Fibroblast of lung (primary cell): Measurements from ENCODE around the gene ANO2. TPM values are rescaled to one million over a fixed set of nuclear protein-coding genes. Genes with fewer than 3 reads are reported as not detected.

Experiments used
- DNase-seq, 2 donors: peaks; one replicate each; pipeline versions ENCODE4 v3.0.0 to v3.0.0-alpha.2; 2010; ENCODE audit warnings: low read depth in 2 of 2
- H2AFZ ChIP-seq: 2 replicates; pipeline ENCODE4 v1.5.1; 2012; ENCODE audit warnings: low read length, control low read depth, inconsistent platforms
- H3K27ac ChIP-seq: 2 replicates; pipeline ENCODE4 v1.5.1; 2011; ENCODE audit warnings: low read length, control low read depth; ENCODE audit not compliant: insufficient read depth
- H3K27me3 ChIP-seq: 2 replicates; pipeline ENCODE4 v1.5.1; 2011; ENCODE audit warnings: mild to moderate bottlenecking, low read length; ENCODE audit not compliant: control insufficient read depth, insufficient read depth
- H3K36me3 ChIP-seq: 2 replicates; pipeline ENCODE4 v1.5.1; 2011; ENCODE audit warnings: low read length; ENCODE audit not compliant: control insufficient read depth, insufficient read depth
- H3K4me1 ChIP-seq: 2 replicates; pipeline ENCODE4 v1.5.1; 2011; ENCODE audit warnings: low read length; ENCODE audit not compliant: control insufficient read depth, insufficient read depth; ENCODE audit errors: extremely low read depth
- H3K4me2 ChIP-seq: 2 replicates; pipeline ENCODE4 v1.5.1; 2011; ENCODE audit warnings: low read length, control low read depth; ENCODE audit not compliant: insufficient read depth; ENCODE audit errors: extremely low read depth
- H3K4me3 ChIP-seq, 4 experiments: fragments of 200-600 bp in 1 of 4; sonication (generic) in 1 of 4; replicated peaks in 1 of 4; 2 replicates each; pipeline ENCODE4 v1.5.1; 2011 to 2016; ENCODE audit warnings: low read length in 4 of 4, low read depth in 3 of 4, mild to moderate bottlenecking in 3 of 4, control low read depth in 2 of 4, inconsistent platforms in 1 of 4, mixed read lengths in 1 of 4; ENCODE audit not compliant: insufficient read depth in 1 of 4; ENCODE audit errors: control extremely low read depth in 1 of 4
- H3K79me2 ChIP-seq: 2 replicates; pipeline ENCODE4 v1.5.1; 2012; ENCODE audit warnings: mild to moderate bottlenecking, low read length, inconsistent platforms; ENCODE audit not compliant: control insufficient read depth, insufficient read depth
- H3K9ac ChIP-seq: 2 replicates; pipeline ENCODE4 v1.5.1; 2011; ENCODE audit warnings: mild to moderate bottlenecking, low read length, control low read depth; ENCODE audit not compliant: insufficient read depth
- H3K9me3 ChIP-seq: 2 replicates; pipeline ENCODE4 v1.5.1; 2012; ENCODE audit warnings: low read depth, low read length; ENCODE audit not compliant: control insufficient read depth, insufficient read depth
- H4K20me1 ChIP-seq: 2 replicates; pipeline ENCODE4 v1.5.1; 2011; ENCODE audit warnings: low read length; ENCODE audit not compliant: control insufficient read depth, insufficient read depth; ENCODE audit errors: extremely low read depth
- EZH2 ChIP-seq: IDR thresholded peaks from 2 replicates; pipeline ENCODE4 v1.5.1; 2012; ENCODE audit warnings: low read length, control low read depth, mild to moderate bottlenecking; ENCODE audit errors: missing control alignments
- polyA plus RNA-seq, 2 donors: library from polyadenylated mRNA; depleted of rRNA in 1 of 2; stranded (reverse) in 1 of 2; unstranded in 1 of 2; fragments of >200 nt; gene quantifications; 2 replicates each; pipeline ENCODE4 v1.2.1, GENCODE V29; 2011 to 2012; ENCODE audit warnings: missing spikeins in 1 of 2
- total RNA-seq: library from RNA; depleted of rRNA; stranded (reverse); fragments of >200 nt; gene quantifications from 2 replicates; pipeline ENCODE4 v1.2.1, GENCODE V29; 2014
- TF ChIP-seq, protein P1 (sequence below), 2 donors: IDR thresholded peaks in 1 of 2; conservative IDR thresholded peaks in 1 of 2; 1 replicate in 1 of 2; 2 replicates in 1 of 2; pipeline ENCODE4 v1.5.1; 2011 to 2012; ENCODE audit warnings: low read length in 2 of 2, control low read depth in 1 of 2, inconsistent platforms in 1 of 2, low read depth in 1 of 2, mild to moderate bottlenecking in 1 of 2

The ANO2 gene
- total and polyA plus RNA-seq, 2 donors (not counting 1 experiment from before 2014, with no cell fraction given): 0.15 to 0.17 TPM

DNA sequence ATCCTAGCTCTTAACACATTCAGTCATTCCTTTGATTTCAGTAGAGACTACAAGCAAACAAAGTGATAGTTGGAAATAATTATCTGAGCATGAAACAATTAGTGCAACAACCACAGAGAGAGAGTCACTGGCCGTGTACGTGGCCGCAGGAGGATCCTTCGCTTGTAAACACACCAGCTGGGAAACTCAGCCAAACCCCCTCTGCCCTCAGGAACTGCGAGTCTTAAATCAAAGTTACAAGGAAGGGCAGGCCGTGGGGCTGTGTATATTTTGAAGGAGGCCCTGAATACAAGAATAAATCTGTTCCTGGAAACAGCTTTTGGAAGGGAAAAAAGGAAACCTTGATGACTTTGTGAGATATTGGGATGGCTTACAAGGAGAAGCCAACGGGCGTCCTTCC is 164.5 kb downstream of the ANO2 start:
- Histone ChIP-seq H3K9me3 (no peaks in the 10 kb centered on the region), H3K36me3 (no peaks in the 10 kb centered on the region), H3K27me3 (no peaks in the 10 kb centered on the region), H3K27ac (no peak overlapping the region), H4K20me1 (no peaks in the 10 kb centered on the region), H3K9ac (no peak overlapping the region), H3K4me2 (no peak overlapping the region), H3K4me3 (no peak overlapping the region), H3K4me1 (no peaks in the 10 kb centered on the region), H2AFZ (no peak overlapping the region), H3K79me2 (no peaks in the 10 kb centered on the region)
- no peak for DNase-seq
- TF ChIP-seq, protein P1, sequence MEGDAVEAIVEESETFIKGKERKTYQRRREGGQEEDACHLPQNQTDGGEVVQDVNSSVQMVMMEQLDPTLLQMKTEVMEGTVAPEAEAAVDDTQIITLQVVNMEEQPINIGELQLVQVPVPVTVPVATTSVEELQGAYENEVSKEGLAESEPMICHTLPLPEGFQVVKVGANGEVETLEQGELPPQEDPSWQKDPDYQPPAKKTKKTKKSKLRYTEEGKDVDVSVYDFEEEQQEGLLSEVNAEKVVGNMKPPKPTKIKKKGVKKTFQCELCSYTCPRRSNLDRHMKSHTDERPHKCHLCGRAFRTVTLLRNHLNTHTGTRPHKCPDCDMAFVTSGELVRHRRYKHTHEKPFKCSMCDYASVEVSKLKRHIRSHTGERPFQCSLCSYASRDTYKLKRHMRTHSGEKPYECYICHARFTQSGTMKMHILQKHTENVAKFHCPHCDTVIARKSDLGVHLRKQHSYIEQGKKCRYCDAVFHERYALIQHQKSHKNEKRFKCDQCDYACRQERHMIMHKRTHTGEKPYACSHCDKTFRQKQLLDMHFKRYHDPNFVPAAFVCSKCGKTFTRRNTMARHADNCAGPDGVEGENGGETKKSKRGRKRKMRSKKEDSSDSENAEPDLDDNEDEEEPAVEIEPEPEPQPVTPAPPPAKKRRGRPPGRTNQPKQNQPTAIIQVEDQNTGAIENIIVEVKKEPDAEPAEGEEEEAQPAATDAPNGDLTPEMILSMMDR (conservative IDR thresholded peaks at IDR 0.05 in 1 of 2, IDR thresholded peaks at IDR 0.05 in 1 of 2; ENCODE audit: low read depth in 1 of 2, low read length in 2 of 2): no peak
- TF ChIP-seq EZH2: no peak

DNA sequence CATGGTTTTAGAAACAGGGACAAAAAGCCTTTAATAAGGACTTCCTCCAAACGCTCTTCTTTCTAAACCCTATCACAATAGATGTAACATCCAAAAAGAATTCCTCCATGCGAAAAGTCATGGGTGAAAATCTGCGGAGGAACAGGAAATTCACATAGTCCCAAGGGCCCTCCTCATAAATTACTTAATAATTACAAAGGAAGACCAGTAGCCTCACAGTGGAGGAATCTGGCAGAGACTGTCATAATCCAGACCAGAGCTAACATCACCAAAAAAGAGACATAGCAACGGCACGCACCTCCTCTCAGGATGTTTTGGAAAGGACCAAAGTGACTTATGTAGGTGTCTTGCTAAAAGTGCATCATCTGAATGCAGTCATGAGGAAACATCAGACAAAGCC is 165.7 kb downstream of the ANO2 start:
- H3K4me2 ChIP-seq: no peak overlapping the region
- no peak overlapping the region for H3K9ac ChIP-seq
- no peaks in the 10 kb centered on the region for H3K9me3 ChIP-seq
- no peaks in the 10 kb centered on the region for H3K4me1 ChIP-seq
- TF ChIP-seq, protein P1 (conservative IDR thresholded peaks at IDR 0.05 in 1 of 2, IDR thresholded peaks at IDR 0.05 in 1 of 2; ENCODE audit: low read depth in 1 of 2, low read length in 2 of 2): no peak
- no peak for TF ChIP-seq EZH2
- no peak for DNase-seq
- no peak overlapping the region for H3K27ac ChIP-seq
- no peak overlapping the region for H2AFZ ChIP-seq
- no peaks in the 10 kb centered on the region for H4K20me1 ChIP-seq
- no peaks in the 10 kb centered on the region for H3K79me2 ChIP-seq
- H3K36me3 ChIP-seq: no peaks in the 10 kb centered on the region
- H3K27me3 ChIP-seq: no peaks in the 10 kb centered on the region
- H3K4me3 ChIP-seq: no peak overlapping the region

DNA sequence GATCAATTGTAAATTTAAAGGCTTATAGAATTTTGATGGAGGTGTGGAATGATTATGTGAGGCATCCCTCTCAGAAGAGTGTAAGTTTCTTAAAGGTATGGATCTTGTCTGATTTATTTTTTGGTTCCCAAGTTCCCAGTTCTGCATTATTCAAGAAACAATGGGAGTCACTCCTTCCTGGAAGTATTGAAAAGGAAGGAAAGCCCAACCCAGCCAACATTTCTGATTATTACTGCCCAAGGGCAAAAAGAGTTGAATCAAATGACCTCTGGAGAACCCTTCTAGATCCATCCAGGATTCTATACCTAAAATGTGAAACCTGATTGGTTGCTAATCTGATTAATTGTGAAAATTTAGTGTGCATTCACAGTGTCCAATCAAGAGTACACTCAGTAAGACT is 166.2 kb downstream of the ANO2 start:
- no peak overlapping the region for H3K27ac ChIP-seq
- TF ChIP-seq EZH2: no peak
- H4K20me1 ChIP-seq: no peaks in the 10 kb centered on the region
- no peaks in the 10 kb centered on the region for H3K36me3 ChIP-seq
- H3K9ac ChIP-seq: no peak overlapping the region
- DNase-seq: no peak
- no peaks in the 10 kb centered on the region for H3K9me3 ChIP-seq
- H2AFZ ChIP-seq: no peak overlapping the region
- no peaks in the 10 kb centered on the region for H3K4me1 ChIP-seq
- no peak overlapping the region for H3K4me2 ChIP-seq
- H3K4me3 ChIP-seq: no peak overlapping the region
- H3K79me2 ChIP-seq: no peaks in the 10 kb centered on the region
- H3K27me3 ChIP-seq: no peaks in the 10 kb centered on the region
